Measurements from ENCODE around the gene COG5.

DNA sequence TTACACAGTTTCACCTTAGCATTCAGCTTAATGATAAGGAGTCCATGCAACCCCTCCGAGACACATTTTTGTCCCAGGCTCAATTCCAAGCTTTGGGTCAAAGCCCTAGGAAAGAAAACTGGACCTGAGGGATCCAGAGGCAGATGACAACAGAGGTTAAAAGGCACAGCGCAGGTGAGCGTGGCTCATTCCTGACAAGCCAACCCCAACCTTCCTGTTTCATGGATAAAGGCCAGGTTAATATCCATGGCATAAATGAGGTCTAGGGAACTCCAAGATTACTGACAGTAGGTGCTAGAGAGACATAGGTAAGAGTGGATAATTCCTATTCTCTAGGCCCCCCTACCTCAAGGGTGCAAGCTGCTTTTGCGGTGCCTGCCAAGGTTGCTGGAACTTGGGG, 180.5 kb downstream of the COG5 start:
- TF ChIP-seq, protein P1, sequence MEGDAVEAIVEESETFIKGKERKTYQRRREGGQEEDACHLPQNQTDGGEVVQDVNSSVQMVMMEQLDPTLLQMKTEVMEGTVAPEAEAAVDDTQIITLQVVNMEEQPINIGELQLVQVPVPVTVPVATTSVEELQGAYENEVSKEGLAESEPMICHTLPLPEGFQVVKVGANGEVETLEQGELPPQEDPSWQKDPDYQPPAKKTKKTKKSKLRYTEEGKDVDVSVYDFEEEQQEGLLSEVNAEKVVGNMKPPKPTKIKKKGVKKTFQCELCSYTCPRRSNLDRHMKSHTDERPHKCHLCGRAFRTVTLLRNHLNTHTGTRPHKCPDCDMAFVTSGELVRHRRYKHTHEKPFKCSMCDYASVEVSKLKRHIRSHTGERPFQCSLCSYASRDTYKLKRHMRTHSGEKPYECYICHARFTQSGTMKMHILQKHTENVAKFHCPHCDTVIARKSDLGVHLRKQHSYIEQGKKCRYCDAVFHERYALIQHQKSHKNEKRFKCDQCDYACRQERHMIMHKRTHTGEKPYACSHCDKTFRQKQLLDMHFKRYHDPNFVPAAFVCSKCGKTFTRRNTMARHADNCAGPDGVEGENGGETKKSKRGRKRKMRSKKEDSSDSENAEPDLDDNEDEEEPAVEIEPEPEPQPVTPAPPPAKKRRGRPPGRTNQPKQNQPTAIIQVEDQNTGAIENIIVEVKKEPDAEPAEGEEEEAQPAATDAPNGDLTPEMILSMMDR (IDR thresholded peaks at IDR 0.05; ENCODE audit: poor library complexity) = no peak
- no peak for TF ChIP-seq EZH2phosphoT487 (IDR thresholded peaks at IDR 0.05; ENCODE audit: low read depth, severe bottlenecking, unreplicated experiment)
